IMR-90 (cell line): ENCODE data around the gene DEUP1.

ENCODE experiments used
- BHLHE40 ChIP-seq: fragments of 150-350 bp; IDR thresholded peaks from 2 replicates; pipeline ENCODE4 v1.6.1; 2016; ENCODE audit warnings: mild to moderate bottlenecking, low read depth, low read length
- CEBPB ChIP-seq: IDR thresholded peaks from 2 replicates; pipeline ENCODE4 v1.6.1; 2012; ENCODE audit warnings: low read depth, low read length, improper control_type of control experiment
- FOS ChIP-seq: fragments of 150-350 bp; IDR thresholded peaks from 2 replicates; pipeline ENCODE4 v1.6.1; 2016; ENCODE audit warnings: low read depth, low read length
- MAZ ChIP-seq: IDR thresholded peaks from 2 replicates; pipeline ENCODE4 v1.6.1; 2012; ENCODE audit warnings: low read depth, mild to moderate bottlenecking, low read length, improper control_type of control experiment, moderate library complexity, borderline replicate concordance
- POLR2A ChIP-seq: IDR thresholded peaks from 2 replicates; pipeline ENCODE4 v1.6.1; 2012; ENCODE audit warnings: mild to moderate bottlenecking, low read depth, low read length
- RAD21 ChIP-seq: IDR thresholded peaks from 2 replicates; pipeline ENCODE4 v1.6.1; 2012; ENCODE audit warnings: low read length, improper control_type of control experiment
- TF ChIP-seq, protein P1 (sequence below): conservative IDR thresholded peaks from 2 replicates; pipeline ENCODE4 v1.5.1; 2012; ENCODE audit warnings: mild to moderate bottlenecking, low read depth, low read length, improper control_type of control experiment
- TF ChIP-seq, protein P2 (sequence below): fragments of 150-350 bp; IDR thresholded peaks from 2 replicates; pipeline ENCODE4 v1.6.1; 2017; ENCODE audit warnings: mild to moderate bottlenecking, antibody characterized with exemption, low read length, low read depth

GRCh38 chr11:93287434-93287833 is 43.1 kb upstream of the DEUP1 start:
- TF ChIP-seq POLR2A (no peak), BHLHE40 (no peak), FOS (no peak), CEBPB (no peak), RAD21 (no peak), MAZ (no peak)
- TF ChIP-seq, protein P1, sequence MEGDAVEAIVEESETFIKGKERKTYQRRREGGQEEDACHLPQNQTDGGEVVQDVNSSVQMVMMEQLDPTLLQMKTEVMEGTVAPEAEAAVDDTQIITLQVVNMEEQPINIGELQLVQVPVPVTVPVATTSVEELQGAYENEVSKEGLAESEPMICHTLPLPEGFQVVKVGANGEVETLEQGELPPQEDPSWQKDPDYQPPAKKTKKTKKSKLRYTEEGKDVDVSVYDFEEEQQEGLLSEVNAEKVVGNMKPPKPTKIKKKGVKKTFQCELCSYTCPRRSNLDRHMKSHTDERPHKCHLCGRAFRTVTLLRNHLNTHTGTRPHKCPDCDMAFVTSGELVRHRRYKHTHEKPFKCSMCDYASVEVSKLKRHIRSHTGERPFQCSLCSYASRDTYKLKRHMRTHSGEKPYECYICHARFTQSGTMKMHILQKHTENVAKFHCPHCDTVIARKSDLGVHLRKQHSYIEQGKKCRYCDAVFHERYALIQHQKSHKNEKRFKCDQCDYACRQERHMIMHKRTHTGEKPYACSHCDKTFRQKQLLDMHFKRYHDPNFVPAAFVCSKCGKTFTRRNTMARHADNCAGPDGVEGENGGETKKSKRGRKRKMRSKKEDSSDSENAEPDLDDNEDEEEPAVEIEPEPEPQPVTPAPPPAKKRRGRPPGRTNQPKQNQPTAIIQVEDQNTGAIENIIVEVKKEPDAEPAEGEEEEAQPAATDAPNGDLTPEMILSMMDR, result no peak
- TF ChIP-seq, protein P2, sequence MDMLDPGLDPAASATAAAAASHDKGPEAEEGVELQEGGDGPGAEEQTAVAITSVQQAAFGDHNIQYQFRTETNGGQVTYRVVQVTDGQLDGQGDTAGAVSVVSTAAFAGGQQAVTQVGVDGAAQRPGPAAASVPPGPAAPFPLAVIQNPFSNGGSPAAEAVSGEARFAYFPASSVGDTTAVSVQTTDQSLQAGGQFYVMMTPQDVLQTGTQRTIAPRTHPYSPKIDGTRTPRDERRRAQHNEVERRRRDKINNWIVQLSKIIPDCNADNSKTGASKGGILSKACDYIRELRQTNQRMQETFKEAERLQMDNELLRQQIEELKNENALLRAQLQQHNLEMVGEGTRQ, result no peak
